Esophagus muscularis mucosa (tissue), 4 donors: ENCODE measurements around the gene FOXO3B.
"Not testable (repeated sequence)": the region's sequence is repeated elsewhere in the genome, so short reads cannot be mapped to it uniquely, and the experiment has no call there.

Experiments
- EP300 ChIP-seq: sonication (generic); formaldehyde crosslinking; IDR thresholded peaks from one replicate; pipeline ENCODE4 v1.6.1; 2017; ENCODE audit warnings: antibody characterized with exemption
- POLR2A ChIP-seq: fragments of 450-650 bp; IDR thresholded peaks from one replicate; pipeline ENCODE4 v1.6.1; 2017; ENCODE audit warnings: antibody characterized with exemption, moderate library complexity, mild to moderate bottlenecking, low read depth
- POLR2AphosphoS5 ChIP-seq, 2 donors: sonication (generic); formaldehyde crosslinking; IDR thresholded peaks; one replicate each; pipeline ENCODE4 v1.6.1; 2017; ENCODE audit warnings: antibody characterized with exemption in 2 of 2
- TF ChIP-seq, protein P1 (sequence below), 3 experiments: fragments of 200-600 bp in 2 of 3; fragments of 450-650 bp in 1 of 3; sonication (generic) in 2 of 3; IDR thresholded peaks; one replicate each; pipeline ENCODE4 v1.5.1; 2017 to 2019; ENCODE audit warnings: antibody characterized with exemption in 3 of 3, mild to moderate bottlenecking in 2 of 3, moderate library complexity in 1 of 3

DNA sequence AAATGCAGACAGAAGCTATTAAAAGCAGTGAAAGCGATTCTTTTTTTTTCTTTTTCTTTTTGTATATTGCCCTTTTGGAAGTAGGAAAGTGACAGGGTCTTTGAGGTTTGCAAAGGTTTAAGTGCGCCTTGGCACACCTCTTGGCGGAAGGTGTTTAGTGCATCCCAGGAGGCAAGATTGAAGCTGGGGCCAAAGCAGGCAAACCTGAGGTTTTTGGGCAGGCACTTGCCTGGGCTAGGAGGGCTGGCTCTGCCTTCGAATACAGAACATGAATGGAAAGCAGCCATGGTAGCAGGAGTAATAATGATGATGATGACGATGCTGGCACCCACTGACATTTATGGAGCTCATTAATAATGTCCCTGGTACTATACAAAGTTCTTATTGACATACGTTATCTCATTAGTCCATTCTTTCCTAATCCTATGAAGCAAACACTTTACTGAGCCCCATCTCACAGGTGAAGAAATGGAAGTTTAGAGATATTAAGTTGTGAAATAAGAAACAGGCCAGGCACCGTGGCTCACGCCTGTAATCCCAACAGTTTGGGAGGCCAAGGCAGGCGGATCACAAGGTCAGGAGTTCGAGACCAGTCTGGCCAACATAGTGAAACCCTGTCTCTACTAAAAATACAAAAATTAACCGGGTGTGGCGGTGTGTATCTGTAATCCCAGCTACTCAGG lies 37.5 kb upstream of the FOXO3B start:
- TF ChIP-seq POLR2A; POLR2AphosphoS5 (IDR thresholded peaks at IDR 0.05); EP300: not testable (repeated sequence)
- TF ChIP-seq, protein P1, sequence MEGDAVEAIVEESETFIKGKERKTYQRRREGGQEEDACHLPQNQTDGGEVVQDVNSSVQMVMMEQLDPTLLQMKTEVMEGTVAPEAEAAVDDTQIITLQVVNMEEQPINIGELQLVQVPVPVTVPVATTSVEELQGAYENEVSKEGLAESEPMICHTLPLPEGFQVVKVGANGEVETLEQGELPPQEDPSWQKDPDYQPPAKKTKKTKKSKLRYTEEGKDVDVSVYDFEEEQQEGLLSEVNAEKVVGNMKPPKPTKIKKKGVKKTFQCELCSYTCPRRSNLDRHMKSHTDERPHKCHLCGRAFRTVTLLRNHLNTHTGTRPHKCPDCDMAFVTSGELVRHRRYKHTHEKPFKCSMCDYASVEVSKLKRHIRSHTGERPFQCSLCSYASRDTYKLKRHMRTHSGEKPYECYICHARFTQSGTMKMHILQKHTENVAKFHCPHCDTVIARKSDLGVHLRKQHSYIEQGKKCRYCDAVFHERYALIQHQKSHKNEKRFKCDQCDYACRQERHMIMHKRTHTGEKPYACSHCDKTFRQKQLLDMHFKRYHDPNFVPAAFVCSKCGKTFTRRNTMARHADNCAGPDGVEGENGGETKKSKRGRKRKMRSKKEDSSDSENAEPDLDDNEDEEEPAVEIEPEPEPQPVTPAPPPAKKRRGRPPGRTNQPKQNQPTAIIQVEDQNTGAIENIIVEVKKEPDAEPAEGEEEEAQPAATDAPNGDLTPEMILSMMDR (IDR thresholded peaks at IDR 0.05), result not testable (repeated sequence)
